Adrenal gland (tissue), 5 donors: Measurements from ENCODE around the gene PTPRQ.

Experiments
- POLR2A ChIP-seq, 2 donors: fragments of 450-650 bp; IDR thresholded peaks; one replicate each; pipeline ENCODE4 v1.6.1; 2017; ENCODE audit warnings: antibody characterized with exemption in 2 of 2, mild to moderate bottlenecking in 2 of 2, moderate library complexity in 1 of 2
- TF ChIP-seq, protein P1 (sequence below), 6 experiments: fragments of 450-650 bp in 4 of 6; fragments of 200-600 bp in 2 of 6; sonication (generic) in 1 of 6; IDR thresholded peaks; 1 replicate in 5 of 6; 2 replicates in 1 of 6; pipeline versions ENCODE4 v1.5.1 to v1.8.0; 2016 to 2021; ENCODE audit warnings: antibody characterized with exemption in 6 of 6, mild to moderate bottlenecking in 2 of 6, moderate library complexity in 1 of 6
- donor health status: DM: no; HTN: no; CAD: no.

DNA sequence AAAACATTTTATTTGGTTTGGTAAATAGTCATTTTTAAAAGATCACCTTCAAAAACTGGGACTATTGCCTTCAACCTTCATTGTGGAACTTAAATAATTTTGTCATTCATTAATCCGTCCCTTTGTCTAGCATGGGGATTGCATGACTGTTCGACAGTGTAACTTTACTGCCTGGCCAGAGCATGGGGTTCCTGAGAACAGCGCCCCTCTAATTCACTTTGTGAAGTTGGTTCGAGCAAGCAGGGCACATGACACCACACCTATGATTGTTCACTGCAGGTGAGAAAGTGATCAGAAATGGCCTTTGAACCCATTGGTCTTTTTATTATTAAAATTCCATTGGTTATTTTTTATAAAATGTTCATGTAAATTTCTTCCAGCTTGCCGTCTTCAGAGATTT is 226.2 kb downstream of the PTPRQ start:
- TF ChIP-seq, protein P1, sequence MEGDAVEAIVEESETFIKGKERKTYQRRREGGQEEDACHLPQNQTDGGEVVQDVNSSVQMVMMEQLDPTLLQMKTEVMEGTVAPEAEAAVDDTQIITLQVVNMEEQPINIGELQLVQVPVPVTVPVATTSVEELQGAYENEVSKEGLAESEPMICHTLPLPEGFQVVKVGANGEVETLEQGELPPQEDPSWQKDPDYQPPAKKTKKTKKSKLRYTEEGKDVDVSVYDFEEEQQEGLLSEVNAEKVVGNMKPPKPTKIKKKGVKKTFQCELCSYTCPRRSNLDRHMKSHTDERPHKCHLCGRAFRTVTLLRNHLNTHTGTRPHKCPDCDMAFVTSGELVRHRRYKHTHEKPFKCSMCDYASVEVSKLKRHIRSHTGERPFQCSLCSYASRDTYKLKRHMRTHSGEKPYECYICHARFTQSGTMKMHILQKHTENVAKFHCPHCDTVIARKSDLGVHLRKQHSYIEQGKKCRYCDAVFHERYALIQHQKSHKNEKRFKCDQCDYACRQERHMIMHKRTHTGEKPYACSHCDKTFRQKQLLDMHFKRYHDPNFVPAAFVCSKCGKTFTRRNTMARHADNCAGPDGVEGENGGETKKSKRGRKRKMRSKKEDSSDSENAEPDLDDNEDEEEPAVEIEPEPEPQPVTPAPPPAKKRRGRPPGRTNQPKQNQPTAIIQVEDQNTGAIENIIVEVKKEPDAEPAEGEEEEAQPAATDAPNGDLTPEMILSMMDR (IDR thresholded peaks at IDR 0.05) = no peak
- TF ChIP-seq POLR2A (IDR thresholded peaks at IDR 0.05) = no peak
